DND-41 (cell line): ENCODE measurements around the gene THSD4.

Source experiments
- CTCF ChIP-seq: IDR thresholded peaks from 2 replicates; pipeline ENCODE4 v1.5.1; 2012; ENCODE audit warnings: borderline replicate concordance, low read length, moderate library complexity, mild to moderate bottlenecking; ENCODE audit not compliant: poor library complexity, severe bottlenecking; ENCODE audit errors: extremely low read depth
- EZH2 ChIP-seq: IDR thresholded peaks from 3 replicates; pipeline ENCODE4 v1.6.1; 2012; ENCODE audit warnings: borderline replicate concordance, low read depth, mild to moderate bottlenecking, moderate library complexity, low read length, inconsistent platforms; ENCODE audit not compliant: severe bottlenecking

- TF ChIP-seq CTCF: no peak
- no peak for TF ChIP-seq EZH2
Measured at GRCh38 chr15:71237456-71238188, 122.4 kb downstream of the THSD4 start.
